BLaER1 treated with 17β-estradiol and CSF1 and Interleukin-3, amounts not matched to agents 10 nM and 100 nM (cell line): ENCODE measurements around the gene C7orf25.

Source experiments
- H3K27ac ChIP-seq, 11 experiments: shearing (Covaris generic); formaldehyde crosslinking; 2 replicates each; pipeline ENCODE4 v1.8.1; 2022
- H3K27me3 ChIP-seq, 11 experiments: shearing (Covaris generic); formaldehyde crosslinking; 2 replicates each; pipeline ENCODE4 v1.8.1; 2022
- H3K36me3 ChIP-seq, 11 experiments: shearing (Covaris generic); formaldehyde crosslinking; 2 replicates each; pipeline ENCODE4 v1.8.1; 2022
- H3K4me1 ChIP-seq, 10 experiments: shearing (Covaris generic); formaldehyde crosslinking; 2 replicates each; pipeline ENCODE4 v1.8.1; 2022
- H3K4me2 ChIP-seq, 11 experiments: shearing (Covaris generic); formaldehyde crosslinking; 2 replicates each; pipeline ENCODE4 v1.8.1; 2022
- H3K4me3 ChIP-seq, 10 experiments: shearing (Covaris generic); formaldehyde crosslinking; 2 replicates each; pipeline ENCODE4 v1.8.1; 2022
- H3K9ac ChIP-seq, 11 experiments: shearing (Covaris generic); formaldehyde crosslinking; 2 replicates each; pipeline ENCODE4 v1.8.1; 2022
- H3K9me3 ChIP-seq, 11 experiments: shearing (Covaris generic); formaldehyde crosslinking; replicated peaks in 1 of 11; 2 replicates each; pipeline ENCODE4 v1.8.1; 2022
- H4K20me1 ChIP-seq, 11 experiments: shearing (Covaris generic); formaldehyde crosslinking; 2 replicates each; pipeline ENCODE4 v1.8.1; 2022
- Cebpa-rat ChIP-seq, 11 experiments: shearing (Covaris generic); IDR thresholded peaks; 2 replicates each; pipeline ENCODE4 v1.8.1; 2022

Gene C7orf25

DNA sequence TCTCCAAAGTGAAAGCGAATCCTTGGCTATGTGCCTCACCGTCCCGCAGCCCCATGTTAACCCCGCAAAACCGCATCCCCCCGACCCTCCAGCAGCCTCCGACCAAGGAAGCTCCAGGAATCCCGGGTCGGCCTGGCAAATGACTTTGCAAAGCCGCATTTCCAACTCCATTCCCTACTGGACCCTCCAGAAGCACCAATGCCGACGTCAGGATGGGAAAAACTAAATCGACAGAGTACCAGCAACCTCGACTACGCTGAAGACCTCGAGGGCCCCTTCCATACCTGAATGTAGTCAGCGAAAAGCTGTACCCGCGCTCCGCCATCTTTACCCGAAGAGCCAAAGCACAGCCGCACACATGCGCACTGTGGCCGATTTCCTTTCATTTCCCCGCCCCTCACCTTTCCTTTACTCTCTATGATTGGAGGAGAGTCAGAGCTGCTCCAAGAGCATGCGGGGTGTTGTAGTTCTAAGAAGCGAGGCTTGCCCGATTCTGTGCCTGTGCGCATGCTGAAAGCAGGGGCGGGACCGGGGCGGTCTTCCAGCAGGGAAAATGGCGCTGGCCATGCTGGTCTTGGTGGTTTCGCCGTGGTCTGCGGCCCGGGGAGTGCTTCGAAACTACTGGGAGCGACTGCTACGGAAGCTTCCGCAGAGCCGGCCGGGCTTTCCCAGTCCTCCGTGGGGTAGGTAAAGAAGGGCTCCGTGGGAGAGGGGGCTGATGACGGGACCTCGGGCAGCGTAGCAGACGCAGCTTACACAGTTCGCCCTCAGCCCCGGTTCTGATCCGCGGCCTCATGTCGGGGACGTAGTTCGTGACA lies 20.2 kb upstream of the C7orf25 start, which contains the start of the genes MRPL32 and PSMA2:
MRPL32 (plus strand) TSS at position 543 of the 818 bp plus-strand sequence; CDS start at position 554, 11 bp downstream.
PSMA2 (minus strand) TSS at position 341 of the 818 bp plus-strand sequence; CDS start at position 325, 16 bp downstream.
- H3K9me3 ChIP-seq: no peaks in the 10 kb centered on the region
- H3K4me1 ChIP-seq: peaks cover 44 to 60% (median 53%) of the 10 kb centered on the region in 10 experiments
- peak within 1 kb of the TSS; percentile 73 to 97 (median 94) for H3K27ac ChIP-seq

DNA sequence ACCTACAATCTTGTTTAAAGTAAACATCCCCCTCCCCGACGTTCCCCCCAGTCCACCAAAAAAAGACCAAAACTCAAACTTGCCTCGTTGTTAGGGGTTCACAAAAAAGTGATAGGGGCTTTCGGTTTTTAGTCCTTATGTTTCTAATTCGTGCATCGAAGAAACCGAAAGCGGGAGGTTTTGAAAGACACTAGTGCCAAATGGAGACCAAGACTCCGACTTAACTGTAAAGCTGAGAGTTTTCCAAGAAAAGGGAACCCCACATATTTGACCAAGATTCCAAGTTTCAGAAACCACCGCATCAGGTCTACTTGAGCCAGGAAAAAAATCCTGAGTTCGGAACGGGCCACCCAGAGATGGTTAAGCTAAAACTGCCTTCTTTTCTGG lies 19.6 kb upstream of the C7orf25 start:
- H3K9ac ChIP-seq: peak overlapping the region; percentile 88 to 98 (median 94)
- no peak for TF ChIP-seq Cebpa-rat (IDR thresholded peaks at IDR 0.05)
- H3K4me3 ChIP-seq: peak overlapping the region; percentile 80 to 96 (median 90)
- no peaks in the 10 kb centered on the region for H3K27me3 ChIP-seq
- peak overlapping the region; percentile 75 to 96 (median 91) for H3K4me2 ChIP-seq
- H3K4me1 ChIP-seq: peaks cover 47 to 66% (median 58%) of the 10 kb centered on the region in 10 experiments
- no peaks in the 10 kb centered on the region for H3K9me3 ChIP-seq
- peak overlapping the region; percentile 73 to 97 (median 94) for H3K27ac ChIP-seq
- peaks cover 33 to 87% (median 67%) of the 10 kb centered on the region in 11 experiments; a peak in 20 of 22 replicates for H4K20me1 ChIP-seq
- H3K36me3 ChIP-seq: peaks cover 24 to 64% (median 33%) of the 10 kb centered on the region in 11 experiments

More for the DNA sequence above, 20.2 kb upstream of the C7orf25 start, which contains the start of the genes MRPL32 and PSMA2:
- Histone ChIP-seq H3K4me2 (peak within 1 kb of the TSS; percentile 87 to 98 (median 95)), H3K9ac (peak within 1 kb of the TSS; percentile 88 to 98 (median 94)), H4K20me1 (peaks cover 33 to 83% (median 62%) of the 10 kb centered on the region in 11 experiments; a peak in 20 of 22 replicates), H3K36me3 (peaks cover 24 to 64% (median 33%) of the 10 kb centered on the region in 11 experiments), H3K27me3 (no peaks in the 10 kb centered on the region), H3K4me3 (peak within 1 kb of the TSS; percentile 80 to 96 (median 90))
- TF ChIP-seq Cebpa-rat (IDR thresholded peaks at IDR 0.05): no peak

GRCh38 chr7:42930889-42931288 lies 19.0 kb upstream of the C7orf25 start:
- no peaks in the 10 kb centered on the region for H3K9me3 ChIP-seq
- TF ChIP-seq Cebpa-rat (IDR thresholded peaks at IDR 0.05): no peak
- peak overlapping the region; percentile 73 to 97 (median 94); a peak in 21 of 22 replicates for H3K27ac ChIP-seq
- no peaks in the 10 kb centered on the region for H3K27me3 ChIP-seq
- peaks cover 33 to 88% (median 68%) of the 10 kb centered on the region in 11 experiments; a peak in 20 of 22 replicates for H4K20me1 ChIP-seq
- H3K36me3 ChIP-seq: peaks cover 25 to 64% (median 34%) of the 10 kb centered on the region in 11 experiments
- H3K9ac ChIP-seq: peak overlapping the region; percentile 88 to 98 (median 94)
- peak overlapping the region; percentile 75 to 96 (median 91) for H3K4me2 ChIP-seq
- H3K4me1 ChIP-seq: peaks cover 53 to 71% (median 63%) of the 10 kb centered on the region in 10 experiments
- H3K4me3 ChIP-seq: peak overlapping the region; percentile 80 to 96 (median 90)

DNA sequence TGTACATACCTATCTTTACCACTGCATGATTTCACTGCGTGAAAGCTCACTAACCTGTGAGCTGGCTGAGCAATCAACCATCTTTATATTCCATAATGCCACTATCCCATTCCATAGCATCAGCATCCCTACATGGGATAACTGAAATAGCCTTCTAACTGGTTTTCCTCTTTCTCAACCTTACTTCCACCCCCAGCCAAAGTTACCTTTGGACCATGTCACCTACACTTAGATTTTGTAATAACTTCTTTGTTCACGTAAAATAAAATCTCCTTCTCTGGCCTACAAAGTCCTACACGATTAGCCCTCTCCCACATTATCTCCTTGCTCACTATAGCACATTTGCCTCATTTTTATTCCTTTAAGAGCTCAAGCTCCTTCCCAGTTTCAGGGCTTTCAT lies 17.6 kb upstream of the C7orf25 start:
- Histone ChIP-seq H3K4me3 (peak overlapping the region in 2 of 10 experiments; percentile 83 to 90; a peak in 1 of 20 replicates), H3K4me2 (peak overlapping the region; percentile 75 to 96 (median 91)), H4K20me1 (peaks cover 33 to 88% (median 75%) of the 10 kb centered on the region in 11 experiments; a peak in 20 of 22 replicates), H3K9me3 (no peaks in the 10 kb centered on the region), H3K27me3 (no peaks in the 10 kb centered on the region), H3K9ac (peak overlapping the region in 5 of 11 experiments; percentile 1 to 98 (median 91); a peak in 4 of 22 replicates), H3K36me3 (peaks cover 28 to 64% (median 37%) of the 10 kb centered on the region in 11 experiments), H3K27ac (no peak overlapping the region), H3K4me1 (peaks cover 52 to 82% (median 70%) of the 10 kb centered on the region in 10 experiments)
- TF ChIP-seq Cebpa-rat (IDR thresholded peaks at IDR 0.05): no peak

- H3K27ac ChIP-seq: no peak overlapping the region
- peak overlapping the region; percentile 32 to 96 (median 90); a peak in 20 of 22 replicates for H3K4me2 ChIP-seq
- TF ChIP-seq Cebpa-rat (IDR thresholded peaks at IDR 0.05): no peak
- no peak overlapping the region for H3K4me3 ChIP-seq
- peaks cover 35 to 64% (median 44%) of the 10 kb centered on the region in 11 experiments for H3K36me3 ChIP-seq
- H4K20me1 ChIP-seq: peaks cover 33 to 88% (median 71%) of the 10 kb centered on the region in 11 experiments; a peak in 20 of 22 replicates
- H3K9ac ChIP-seq: no peak overlapping the region
- H3K27me3 ChIP-seq: no peaks in the 10 kb centered on the region
- H3K9me3 ChIP-seq: no peaks in the 10 kb centered on the region
- H3K4me1 ChIP-seq: peaks cover 45 to 77% (median 63%) of the 10 kb centered on the region in 10 experiments
Observed at GRCh38 chr7:42928754-42929153, 16.9 kb upstream of the C7orf25 start.

GRCh38 chr7:42926204-42926603 lies 14.3 kb upstream of the C7orf25 start:
- Histone ChIP-seq H3K9ac (peak overlapping the region in 5 of 11 experiments; percentile 6 to 14 (median 10); a peak in 5 of 22 replicates), H3K36me3 (peaks cover 60 to 90% (median 69%) of the 10 kb centered on the region in 11 experiments), H4K20me1 (peaks cover 33 to 84% (median 70%) of the 10 kb centered on the region in 11 experiments; a peak in 20 of 22 replicates), H3K4me2 (peak overlapping the region in 7 of 11 experiments; percentile 7 to 59 (median 44); a peak in 14 of 22 replicates), H3K4me1 (peaks cover 39 to 69% (median 56%) of the 10 kb centered on the region in 10 experiments), H3K27me3 (no peaks in the 10 kb centered on the region), H3K4me3 (no peak overlapping the region), H3K27ac (peak overlapping the region in 9 of 11 experiments; percentile 11 to 64 (median 39); a peak in 12 of 22 replicates), H3K9me3 (no peaks in the 10 kb centered on the region)
- TF ChIP-seq Cebpa-rat (IDR thresholded peaks at IDR 0.05): 0 out of 22 replicates have a peak, but pooled peaks of 2 of the 11 experiments have one; percentile 6 to 41

DNA sequence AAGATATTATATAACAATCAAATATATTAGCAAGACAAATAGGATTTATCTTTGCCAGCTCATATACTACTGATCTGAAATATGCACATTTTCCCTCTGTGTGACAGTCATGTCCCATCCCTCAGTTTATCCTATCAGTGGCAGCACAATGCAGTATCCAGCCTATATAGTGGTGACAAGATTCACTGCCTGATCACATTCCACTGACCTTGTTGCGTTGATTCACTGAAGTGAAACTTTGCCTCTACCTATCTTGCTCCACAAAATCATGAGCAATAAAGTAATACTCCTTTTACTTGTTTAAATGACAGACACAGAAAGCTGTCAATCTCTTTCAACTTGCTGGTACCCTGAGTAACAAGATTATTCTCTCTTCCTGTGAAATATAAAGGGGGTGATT lies 13.8 kb upstream of the C7orf25 start:
- H3K4me2 ChIP-seq: peak overlapping the region in 6 of 11 experiments; percentile 24 to 59 (median 49); a peak in 11 of 22 replicates
- H3K9ac ChIP-seq: peak overlapping the region in 5 of 11 experiments; percentile 1 to 14 (median 9); a peak in 1 of 22 replicates
- TF ChIP-seq Cebpa-rat (IDR thresholded peaks at IDR 0.05): no peak
- peaks cover 34 to 80% (median 64%) of the 10 kb centered on the region in 11 experiments; a peak in 20 of 22 replicates for H4K20me1 ChIP-seq
- peak overlapping the region in 9 of 11 experiments; percentile 11 to 64 (median 39); a peak in 12 of 22 replicates for H3K27ac ChIP-seq
- H3K4me1 ChIP-seq: peaks cover 35 to 67% (median 53%) of the 10 kb centered on the region in 10 experiments
- no peaks in the 10 kb centered on the region for H3K9me3 ChIP-seq
- H3K36me3 ChIP-seq: peaks cover 66 to 94% (median 75%) of the 10 kb centered on the region in 11 experiments
- no peaks in the 10 kb centered on the region for H3K27me3 ChIP-seq
- H3K4me3 ChIP-seq: no peak overlapping the region

DNA sequence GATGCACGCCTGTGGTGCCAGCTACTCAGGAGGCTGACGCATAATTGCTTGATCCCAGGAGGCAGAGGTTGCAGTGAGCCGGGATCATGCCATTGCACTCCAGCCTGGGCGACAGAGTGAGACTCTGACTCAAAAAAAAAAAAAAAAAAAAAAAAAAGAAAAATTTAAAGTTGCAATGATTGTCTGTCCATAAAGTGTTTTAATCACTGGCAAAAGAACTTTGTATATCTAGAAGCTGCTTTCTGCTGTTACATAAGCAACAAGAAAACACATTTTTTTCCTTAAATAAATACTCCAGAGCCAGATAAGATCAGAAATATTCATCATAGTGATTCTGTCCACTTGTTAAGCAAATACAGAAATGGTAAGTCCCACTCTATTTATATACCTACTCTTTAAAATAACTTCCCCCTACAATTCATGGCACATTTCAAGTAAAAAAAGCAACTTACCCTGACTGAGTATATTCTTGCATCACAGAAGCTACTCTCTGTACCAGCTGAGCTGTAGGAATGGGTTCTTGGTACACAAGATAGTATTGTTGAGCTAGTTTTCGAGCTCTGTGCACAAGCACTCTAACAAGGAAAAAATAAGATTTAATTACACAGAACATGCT lies 12.5 kb upstream of the C7orf25 start:
- Histone ChIP-seq H3K9ac (no peak overlapping the region), H3K36me3 (peaks cover 79 to 99% (median 88%) of the 10 kb centered on the region in 11 experiments), H3K27me3 (no peaks in the 10 kb centered on the region), H3K4me2 (peak overlapping the region in 2 of 11 experiments; percentile 26 to 30; a peak in 2 of 22 replicates), H3K27ac (peak overlapping the region in 1 of 11 experiments; percentile 35; a peak in 1 of 22 replicates), H3K4me1 (peaks cover 22 to 54% (median 40%) of the 10 kb centered on the region in 10 experiments), H4K20me1 (peaks cover 22 to 67% (median 51%) of the 10 kb centered on the region in 11 experiments; a peak in 20 of 22 replicates), H3K9me3 (no peaks in the 10 kb centered on the region), H3K4me3 (no peak overlapping the region)
- no peak for TF ChIP-seq Cebpa-rat (IDR thresholded peaks at IDR 0.05)
